ENCODE data around the gene SLC40A1. TPM values are rescaled to one million over a fixed set of nuclear protein-coding genes. Genes with fewer than 3 reads are reported as not detected.

Gene SLC40A1
- polyA plus RNA-seq, 1 donor from 2014 or later = 12.6 TPM

DNA sequence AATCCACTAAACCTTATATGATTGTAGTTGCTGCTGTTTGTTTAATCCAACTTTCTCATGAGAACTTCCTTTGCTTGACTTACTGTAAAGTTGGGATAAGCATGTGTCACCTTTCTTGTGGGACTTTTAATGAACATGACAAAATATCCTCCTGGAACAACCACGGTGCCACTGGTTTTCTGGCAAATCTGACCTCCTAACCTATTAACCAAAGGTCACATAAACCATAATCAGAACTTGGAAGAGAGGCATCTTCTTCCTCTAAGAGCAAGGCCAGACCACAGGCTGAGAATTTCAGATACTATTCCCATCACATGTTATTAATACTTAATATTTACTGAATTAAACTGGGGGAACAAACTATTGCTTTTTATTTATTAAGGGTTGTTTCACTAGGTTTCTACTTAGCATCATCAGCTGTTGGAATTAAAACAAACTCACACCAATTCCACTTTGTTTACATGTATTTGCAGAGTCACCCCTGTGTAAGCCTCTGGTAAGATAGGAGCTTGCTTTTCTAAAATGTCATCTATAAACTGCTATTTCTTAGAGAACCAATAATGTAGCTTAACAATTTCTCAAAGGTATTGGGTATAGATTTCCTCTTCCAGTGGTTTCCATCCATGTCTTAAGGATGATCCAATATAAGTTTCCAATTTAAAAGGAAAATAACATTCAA is 2.2 kb downstream of the SLC40A1 start:
- Histone ChIP-seq H3K9ac (ENCODE audit: low read length) (no peak overlapping the region), H3K36me3 (ENCODE audit: insufficient read depth, low read length) (peaks cover 5% of the 10 kb centered on the region), H3K79me2 (replicated peaks; ENCODE audit: insufficient read depth, low read length) (no peaks in the 10 kb centered on the region), H4K20me1 (ENCODE audit: insufficient read depth) (no peaks in the 10 kb centered on the region), H3K27me3 (ENCODE audit: insufficient read depth, low read depth, low read length) (peaks cover 36% of the 10 kb centered on the region), H3F3A (ENCODE audit: insufficient read depth, low read length, poor library complexity, severe bottlenecking) (no peaks in the 10 kb centered on the region), H3K9me2 (ENCODE audit: insufficient read depth, low read length) (no peaks in the 10 kb centered on the region), H3K27ac (ENCODE audit: low read length) (no peak overlapping the region), H3K9me3 (ENCODE audit: low read length) (no peaks in the 10 kb centered on the region), H3K4me3 (ENCODE audit: low read length) (no peak overlapping the region), H2AFZ (ENCODE audit: low read depth, low read length) (no peak overlapping the region), H3K4me2 (ENCODE audit: low read length) (no peak overlapping the region)
- TF ChIP-seq SMC3 (conservative IDR thresholded peaks at IDR 0.05; ENCODE audit: poor library complexity) (no peak), EP300 (conservative IDR thresholded peaks at IDR 0.05; ENCODE audit: poor library complexity, severe bottlenecking) (no peak), POLR2AphosphoS5 (IDR thresholded peaks at IDR 0.05) (no peak), MXI1 (conservative IDR thresholded peaks at IDR 0.05; ENCODE audit: poor library complexity, severe bottlenecking) (no peak), RAD21 (conservative IDR thresholded peaks at IDR 0.05) (no peak), TAF1 (IDR thresholded peaks at IDR 0.05; ENCODE audit: low read depth) (no peak)
- TF ChIP-seq, protein P1, sequence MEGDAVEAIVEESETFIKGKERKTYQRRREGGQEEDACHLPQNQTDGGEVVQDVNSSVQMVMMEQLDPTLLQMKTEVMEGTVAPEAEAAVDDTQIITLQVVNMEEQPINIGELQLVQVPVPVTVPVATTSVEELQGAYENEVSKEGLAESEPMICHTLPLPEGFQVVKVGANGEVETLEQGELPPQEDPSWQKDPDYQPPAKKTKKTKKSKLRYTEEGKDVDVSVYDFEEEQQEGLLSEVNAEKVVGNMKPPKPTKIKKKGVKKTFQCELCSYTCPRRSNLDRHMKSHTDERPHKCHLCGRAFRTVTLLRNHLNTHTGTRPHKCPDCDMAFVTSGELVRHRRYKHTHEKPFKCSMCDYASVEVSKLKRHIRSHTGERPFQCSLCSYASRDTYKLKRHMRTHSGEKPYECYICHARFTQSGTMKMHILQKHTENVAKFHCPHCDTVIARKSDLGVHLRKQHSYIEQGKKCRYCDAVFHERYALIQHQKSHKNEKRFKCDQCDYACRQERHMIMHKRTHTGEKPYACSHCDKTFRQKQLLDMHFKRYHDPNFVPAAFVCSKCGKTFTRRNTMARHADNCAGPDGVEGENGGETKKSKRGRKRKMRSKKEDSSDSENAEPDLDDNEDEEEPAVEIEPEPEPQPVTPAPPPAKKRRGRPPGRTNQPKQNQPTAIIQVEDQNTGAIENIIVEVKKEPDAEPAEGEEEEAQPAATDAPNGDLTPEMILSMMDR (IDR thresholded peaks at IDR 0.05; ENCODE audit: poor library complexity, severe bottlenecking) = no peak

DNA sequence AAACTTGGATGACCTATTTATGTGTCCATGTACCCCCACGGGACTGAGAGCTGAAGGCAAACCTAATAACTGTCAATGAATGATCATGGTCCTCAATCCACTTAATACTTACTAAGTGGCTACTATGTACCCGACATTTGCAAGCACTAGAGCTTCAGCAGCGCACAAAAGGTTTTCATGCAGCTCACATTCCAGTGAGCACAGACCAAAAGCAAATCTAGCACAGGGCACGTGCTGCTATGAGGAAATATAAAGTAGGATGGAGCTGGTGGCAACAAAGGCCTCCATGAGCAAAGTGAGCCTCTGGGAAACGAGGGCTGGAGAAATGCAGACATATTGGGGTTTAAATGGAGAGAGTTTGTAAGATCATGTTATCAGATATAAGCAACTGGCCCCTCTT is 3.5 kb downstream of the SLC40A1 start:
- peaks cover 24% of the 10 kb centered on the region for H3K27me3 ChIP-seq (ENCODE audit: insufficient read depth, low read depth, low read length)
- no peaks in the 10 kb centered on the region for H3K9me3 ChIP-seq (ENCODE audit: low read length)
- H3K4me3 ChIP-seq (ENCODE audit: low read length) = no peak overlapping the region
- no peaks in the 10 kb centered on the region for H3K9me2 ChIP-seq (ENCODE audit: insufficient read depth, low read length)
- TF ChIP-seq, protein P1 (IDR thresholded peaks at IDR 0.05; ENCODE audit: poor library complexity, severe bottlenecking) = no peak
- TF ChIP-seq RAD21 (conservative IDR thresholded peaks at IDR 0.05) (no peak), EZH2 (IDR thresholded peaks at IDR 0.05; ENCODE audit: borderline replicate concordance, insufficient read depth, low read length, poor library complexity, severe bottlenecking) (no peak), SMC3 (conservative IDR thresholded peaks at IDR 0.05; ENCODE audit: poor library complexity) (no peak), EP300 (conservative IDR thresholded peaks at IDR 0.05; ENCODE audit: poor library complexity, severe bottlenecking) (no peak), POLR2AphosphoS5 (IDR thresholded peaks at IDR 0.05) (no peak), MXI1 (conservative IDR thresholded peaks at IDR 0.05; ENCODE audit: poor library complexity, severe bottlenecking) (no peak), TAF1 (IDR thresholded peaks at IDR 0.05; ENCODE audit: low read depth) (no peak)
- TF ChIP-seq, protein P2, sequence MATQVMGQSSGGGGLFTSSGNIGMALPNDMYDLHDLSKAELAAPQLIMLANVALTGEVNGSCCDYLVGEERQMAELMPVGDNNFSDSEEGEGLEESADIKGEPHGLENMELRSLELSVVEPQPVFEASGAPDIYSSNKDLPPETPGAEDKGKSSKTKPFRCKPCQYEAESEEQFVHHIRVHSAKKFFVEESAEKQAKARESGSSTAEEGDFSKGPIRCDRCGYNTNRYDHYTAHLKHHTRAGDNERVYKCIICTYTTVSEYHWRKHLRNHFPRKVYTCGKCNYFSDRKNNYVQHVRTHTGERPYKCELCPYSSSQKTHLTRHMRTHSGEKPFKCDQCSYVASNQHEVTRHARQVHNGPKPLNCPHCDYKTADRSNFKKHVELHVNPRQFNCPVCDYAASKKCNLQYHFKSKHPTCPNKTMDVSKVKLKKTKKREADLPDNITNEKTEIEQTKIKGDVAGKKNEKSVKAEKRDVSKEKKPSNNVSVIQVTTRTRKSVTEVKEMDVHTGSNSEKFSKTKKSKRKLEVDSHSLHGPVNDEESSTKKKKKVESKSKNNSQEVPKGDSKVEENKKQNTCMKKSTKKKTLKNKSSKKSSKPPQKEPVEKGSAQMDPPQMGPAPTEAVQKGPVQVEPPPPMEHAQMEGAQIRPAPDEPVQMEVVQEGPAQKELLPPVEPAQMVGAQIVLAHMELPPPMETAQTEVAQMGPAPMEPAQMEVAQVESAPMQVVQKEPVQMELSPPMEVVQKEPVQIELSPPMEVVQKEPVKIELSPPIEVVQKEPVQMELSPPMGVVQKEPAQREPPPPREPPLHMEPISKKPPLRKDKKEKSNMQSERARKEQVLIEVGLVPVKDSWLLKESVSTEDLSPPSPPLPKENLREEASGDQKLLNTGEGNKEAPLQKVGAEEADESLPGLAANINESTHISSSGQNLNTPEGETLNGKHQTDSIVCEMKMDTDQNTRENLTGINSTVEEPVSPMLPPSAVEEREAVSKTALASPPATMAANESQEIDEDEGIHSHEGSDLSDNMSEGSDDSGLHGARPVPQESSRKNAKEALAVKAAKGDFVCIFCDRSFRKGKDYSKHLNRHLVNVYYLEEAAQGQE (IDR thresholded peaks at IDR 0.05; ENCODE audit: borderline replicate concordance) = no peak
- no peaks in the 10 kb centered on the region for H4K20me1 ChIP-seq (ENCODE audit: insufficient read depth)
- H3K27ac ChIP-seq (ENCODE audit: low read length) = no peak overlapping the region
- H3F3A ChIP-seq (ENCODE audit: insufficient read depth, low read length, poor library complexity, severe bottlenecking) = no peaks in the 10 kb centered on the region
- no peak overlapping the region for H3K4me2 ChIP-seq (ENCODE audit: low read length)
- H3K79me2 ChIP-seq (replicated peaks; ENCODE audit: insufficient read depth, low read length) = no peaks in the 10 kb centered on the region
- no peak overlapping the region for H3K9ac ChIP-seq (ENCODE audit: low read length)
- H2AFZ ChIP-seq (ENCODE audit: low read depth, low read length) = no peak overlapping the region
- H3K36me3 ChIP-seq (ENCODE audit: insufficient read depth, low read length) = peaks cover 12% of the 10 kb centered on the region

Data from neural cell (in vitro differentiated cells).